COR-L47 (cell line): ENCODE results near the gene PPP1R11.

ENCODE experiments used
- DNase-seq: peaks from one replicate; lab custom pipeline; 2025; lab: John Stamatoyannopoulos, UW

Gene PPP1R11

DNA sequence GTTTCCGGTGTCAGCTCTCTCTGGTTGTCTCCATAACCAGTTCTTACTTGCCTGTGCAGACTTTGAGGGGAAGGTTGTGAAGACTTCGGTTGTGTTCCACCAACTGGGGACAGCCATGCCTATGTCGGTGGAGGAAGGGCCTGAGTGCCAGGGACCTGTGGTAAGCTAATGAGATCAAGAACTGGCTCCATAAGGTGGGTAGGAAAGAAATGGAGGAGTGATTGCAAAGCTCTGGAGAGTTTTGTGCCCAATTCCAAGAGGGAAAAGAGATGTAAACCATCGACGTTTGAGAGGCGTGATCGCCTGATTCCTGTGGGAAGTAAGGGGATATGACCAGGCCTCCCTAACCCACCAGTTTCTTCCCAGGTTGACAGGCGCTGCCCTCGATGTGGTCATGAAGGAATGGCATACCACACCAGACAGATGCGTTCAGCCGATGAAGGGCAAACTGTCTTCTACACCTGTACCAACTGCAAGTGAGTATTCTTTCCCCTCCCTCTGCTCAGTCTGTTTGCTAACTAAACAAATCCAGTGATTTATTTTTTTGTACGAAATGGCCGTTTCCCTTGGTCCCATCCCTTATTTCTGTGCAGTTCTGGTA, 5.0 kb upstream of the PPP1R11 start:
- no peak for DNase-seq

DNA sequence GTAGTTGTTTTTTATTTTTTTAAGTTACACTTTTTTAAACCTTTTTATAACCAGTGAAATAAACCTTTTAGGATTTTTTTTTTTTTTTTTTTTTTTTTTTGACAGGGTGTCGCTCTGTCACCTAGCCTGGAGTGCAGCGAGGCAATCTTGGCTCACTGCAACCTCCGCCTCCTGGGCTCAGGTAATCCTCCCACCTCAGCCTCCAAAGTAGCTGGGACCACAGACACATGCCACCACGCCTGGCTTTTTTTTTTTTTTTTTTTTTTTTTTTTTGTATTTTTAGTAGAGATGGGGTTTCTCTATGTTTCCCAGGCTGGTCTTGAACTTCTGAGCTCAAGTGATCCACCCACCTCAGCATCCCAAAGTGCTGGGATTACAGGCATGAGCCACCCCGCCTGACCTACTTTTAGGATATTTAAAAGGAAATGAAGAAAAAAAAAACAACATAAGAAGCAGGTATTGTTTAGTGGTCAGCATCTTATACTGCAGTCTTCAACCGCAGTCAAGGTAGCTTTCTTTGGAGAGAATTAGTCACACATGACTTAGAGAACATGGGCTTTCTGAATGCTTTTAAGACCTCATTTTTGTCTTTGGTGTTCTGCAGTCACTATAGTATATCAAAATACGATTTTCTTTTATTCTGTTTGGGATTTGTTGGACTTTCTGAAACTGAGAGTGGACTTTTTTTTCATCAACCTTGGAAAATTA, 4.4 kb upstream of the PPP1R11 start:
- no peak for DNase-seq

DNA sequence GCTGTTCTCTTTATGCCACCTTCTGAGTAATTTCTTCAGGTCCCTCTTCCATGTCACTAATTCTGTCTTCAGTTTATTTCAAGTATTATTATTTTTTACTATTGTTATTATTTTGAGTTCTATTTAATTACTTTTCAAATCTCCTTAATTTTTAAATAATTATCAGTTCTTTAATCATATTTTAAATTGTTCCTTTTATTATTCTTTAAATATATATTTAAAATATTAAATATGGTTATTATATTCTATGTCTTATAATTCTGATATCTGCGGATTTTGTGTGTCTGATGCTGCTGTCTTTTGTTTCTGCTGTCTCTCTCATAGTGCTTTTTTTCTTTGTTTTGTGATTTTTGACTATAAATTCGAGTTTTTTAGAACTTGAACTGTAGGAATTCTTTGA, 3.7 kb upstream of the PPP1R11 start:
- DNase-seq: no peak

GRCh38 chr6:30066082-30066481, 916 bp upstream of the PPP1R11 start:
- DNase-seq: no peak

DNA sequence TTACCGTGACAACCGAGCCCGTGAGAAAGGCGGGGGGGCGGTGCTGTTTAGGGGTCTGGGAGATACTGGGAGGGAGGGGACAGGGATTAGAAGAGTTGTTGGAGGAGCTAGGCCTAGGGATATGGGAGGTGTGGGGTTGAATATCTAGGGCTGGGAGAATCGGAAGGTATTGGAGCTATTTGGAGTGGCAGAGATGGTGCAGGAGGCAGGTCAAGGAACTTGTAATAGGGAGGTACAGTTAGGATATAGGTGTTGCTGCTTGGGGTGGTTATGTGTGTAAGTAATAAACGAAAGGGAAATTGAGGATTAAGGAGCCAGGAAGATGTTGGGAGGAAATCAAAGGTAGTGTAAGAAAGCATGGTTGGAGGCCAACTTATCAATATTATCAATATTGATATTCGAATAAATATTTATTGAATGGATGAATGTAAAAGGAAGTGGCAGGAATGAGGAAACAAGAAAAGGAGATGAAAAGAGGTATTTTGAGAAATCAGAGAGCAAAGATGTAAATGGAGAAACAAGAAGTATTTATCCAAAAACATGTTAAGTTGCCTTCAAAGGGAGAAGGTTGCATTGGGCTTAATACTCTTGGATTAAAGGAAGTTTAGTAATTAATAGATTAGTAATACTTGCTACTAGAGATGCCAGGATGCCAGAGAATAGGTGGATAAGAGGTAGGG, 602 bp downstream of the PPP1R11 start:
- peak; percentile 81 for DNase-seq

DNA sequence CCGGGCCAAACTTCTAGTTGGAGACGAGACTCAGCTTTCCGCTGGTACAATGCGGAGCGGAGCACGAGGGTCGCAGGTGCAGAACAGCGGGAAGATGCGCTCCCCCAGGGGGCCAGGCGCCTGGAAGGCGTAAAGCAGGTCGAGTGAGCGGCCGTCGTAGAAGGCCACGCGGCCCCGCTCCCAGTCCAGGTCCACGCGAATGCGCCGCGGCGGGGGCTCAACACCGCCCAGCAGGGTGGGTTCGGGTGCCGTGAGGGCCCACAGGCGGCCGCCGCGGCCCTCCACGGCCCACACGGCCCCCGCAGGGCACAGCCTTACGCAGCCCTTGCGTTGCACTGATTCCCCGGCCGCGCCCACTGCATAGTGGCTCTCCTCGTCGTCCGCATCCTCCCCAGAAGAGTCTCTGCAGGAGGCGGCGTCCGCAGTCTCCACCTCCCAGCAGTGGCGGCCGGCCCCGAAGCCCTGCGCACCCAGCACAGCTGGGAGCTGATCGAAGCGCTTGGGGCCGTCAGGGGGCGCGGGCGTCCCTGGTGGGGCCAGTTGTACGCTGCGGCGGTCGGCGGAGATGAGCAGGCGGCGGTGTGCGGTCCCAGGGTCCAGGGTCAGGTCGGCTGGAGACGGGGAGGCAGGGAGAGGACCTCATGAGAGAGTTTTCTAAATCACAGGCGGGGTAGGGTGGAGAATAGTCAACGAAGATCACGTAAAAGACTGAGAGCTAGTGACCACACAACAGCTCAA, 4.3 kb downstream of the PPP1R11 start:
- DNase-seq: no peak

GRCh38 chr6:30071858-30072257, 4.9 kb downstream of the PPP1R11 start:
- no peak for DNase-seq

DNA sequence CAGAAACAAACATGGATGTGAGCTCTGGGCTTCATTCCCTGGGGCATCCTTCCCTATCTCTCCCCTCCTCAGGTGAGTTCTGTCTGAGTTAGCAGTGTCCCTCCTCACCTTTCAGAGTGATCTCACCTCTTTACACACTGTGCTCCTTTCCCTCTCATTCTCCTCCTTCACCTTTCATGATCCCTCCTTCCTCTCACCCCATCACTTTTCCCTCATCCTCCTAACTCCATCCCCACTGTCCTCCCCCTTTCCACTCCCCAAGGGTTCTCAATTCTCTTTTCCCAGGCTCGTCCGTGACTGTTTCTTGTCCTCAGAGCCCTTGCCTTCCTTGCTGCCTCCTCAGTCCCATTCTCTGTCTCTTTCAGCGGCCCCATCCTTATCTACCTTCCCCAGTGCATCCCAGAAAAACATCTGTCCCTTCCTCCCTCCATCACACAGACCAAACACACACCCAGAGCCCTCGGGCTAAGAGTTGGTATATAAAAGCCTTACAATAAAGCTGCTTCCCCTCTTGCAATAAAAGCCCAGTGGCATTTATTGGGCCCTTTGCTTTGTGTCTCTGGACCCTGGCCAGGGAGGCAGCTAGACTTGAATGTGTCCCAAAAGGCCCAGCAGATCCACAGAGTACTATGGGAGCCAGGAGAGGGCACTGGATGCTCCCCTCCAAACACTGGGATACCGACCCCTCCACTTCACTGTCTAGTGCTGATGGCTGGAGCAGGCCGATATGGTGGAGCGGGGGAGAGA, 6.7 kb downstream of the PPP1R11 start:
- no peak for DNase-seq

GRCh38 chr6:30074331-30075093, 7.5 kb downstream of the PPP1R11 start:
- DNase-seq: no peak

DNA sequence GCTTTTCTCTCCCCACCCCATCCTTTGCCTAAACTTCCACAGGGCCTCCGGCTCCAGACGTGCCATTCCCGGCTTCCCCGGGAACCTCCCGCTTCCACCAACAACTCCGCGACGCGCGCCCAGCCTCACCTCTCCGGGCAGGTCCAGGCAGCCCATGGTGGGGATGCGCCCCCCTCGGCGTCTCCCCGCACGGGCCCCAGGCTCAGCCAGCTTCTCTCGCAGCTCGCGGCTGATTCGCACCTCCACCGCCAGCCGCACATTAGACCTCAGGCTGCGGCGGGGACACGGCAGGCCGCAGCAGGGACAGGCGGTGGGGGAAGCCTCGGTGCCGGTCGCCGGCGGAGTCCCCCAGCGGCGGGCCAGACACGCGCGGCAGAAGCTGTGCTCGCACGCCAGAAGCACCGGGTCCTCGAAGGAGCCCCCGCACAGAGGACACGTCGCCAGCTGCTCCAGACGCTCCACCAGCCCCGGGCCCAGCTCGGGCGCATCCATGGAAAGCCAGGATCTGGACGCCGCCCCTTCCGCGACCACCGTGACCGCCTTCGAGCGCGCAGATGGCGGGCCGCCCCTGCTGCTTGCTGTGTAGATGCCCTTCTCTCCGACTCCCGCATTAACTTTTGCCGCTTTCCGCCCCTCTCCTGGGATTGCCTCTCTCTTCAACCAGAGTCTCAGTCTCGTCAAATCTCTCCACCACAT, 8.2 kb downstream of the PPP1R11 start, which contains the start of gene RNF39:
RNF39 (minus strand) TSS at position 676 of the 696 bp plus-strand sequence; CDS start at position 492, 184 bp downstream.
- DNase-seq: no peak

GRCh38 chr6:30075790-30076732, 9.1 kb downstream of the PPP1R11 start:
- no peak for DNase-seq

- no peak for DNase-seq
Observed at GRCh38 chr6:30077218-30077617, 10.2 kb downstream of the PPP1R11 start.

GRCh38 chr6:30087876-30088275, 20.9 kb downstream of the PPP1R11 start:
- DNase-seq: no peak

DNA sequence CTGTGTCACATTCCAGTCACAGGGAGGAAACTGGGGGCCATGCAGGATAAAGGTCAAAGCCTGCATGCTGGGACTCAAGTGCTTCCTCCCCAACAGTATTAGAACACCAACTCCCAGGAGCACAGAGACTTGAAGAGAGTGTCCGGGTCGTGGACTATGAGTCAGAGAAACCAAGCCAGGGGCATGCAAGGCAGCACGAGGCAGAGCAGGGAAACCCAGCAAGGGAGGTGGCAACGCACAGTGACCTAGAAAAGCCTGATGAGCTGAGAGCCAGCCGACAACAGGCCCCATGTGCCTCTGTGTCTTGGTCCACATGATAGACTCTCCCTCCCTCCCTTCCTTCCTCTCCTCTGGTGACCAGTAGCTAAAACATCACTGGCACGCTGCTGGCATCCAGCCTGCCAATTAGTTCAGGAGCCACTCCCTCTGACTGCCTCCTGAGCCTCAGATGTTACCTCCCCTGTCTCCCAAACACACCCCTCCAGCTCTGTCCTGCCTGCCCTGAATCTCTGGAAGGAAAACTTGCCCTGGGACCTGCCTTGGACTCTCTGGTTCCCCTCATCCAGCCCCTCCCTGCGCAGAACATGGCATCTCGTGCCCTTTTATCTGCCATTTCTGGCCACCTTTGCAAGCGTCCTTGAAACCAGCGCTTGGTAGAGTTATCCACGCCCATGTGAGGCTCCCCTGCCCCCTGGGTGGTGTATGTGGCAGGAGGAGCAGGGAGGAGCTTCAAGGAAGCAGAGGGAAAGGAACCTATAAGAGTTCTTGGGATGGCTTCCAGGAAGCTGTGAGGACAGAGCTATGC, 24.8 kb downstream of the PPP1R11 start:
- DNase-seq: peak; percentile 43

GRCh38 chr6:30092852-30093543, 26.0 kb downstream of the PPP1R11 start:
- DNase-seq: no peak

DNA sequence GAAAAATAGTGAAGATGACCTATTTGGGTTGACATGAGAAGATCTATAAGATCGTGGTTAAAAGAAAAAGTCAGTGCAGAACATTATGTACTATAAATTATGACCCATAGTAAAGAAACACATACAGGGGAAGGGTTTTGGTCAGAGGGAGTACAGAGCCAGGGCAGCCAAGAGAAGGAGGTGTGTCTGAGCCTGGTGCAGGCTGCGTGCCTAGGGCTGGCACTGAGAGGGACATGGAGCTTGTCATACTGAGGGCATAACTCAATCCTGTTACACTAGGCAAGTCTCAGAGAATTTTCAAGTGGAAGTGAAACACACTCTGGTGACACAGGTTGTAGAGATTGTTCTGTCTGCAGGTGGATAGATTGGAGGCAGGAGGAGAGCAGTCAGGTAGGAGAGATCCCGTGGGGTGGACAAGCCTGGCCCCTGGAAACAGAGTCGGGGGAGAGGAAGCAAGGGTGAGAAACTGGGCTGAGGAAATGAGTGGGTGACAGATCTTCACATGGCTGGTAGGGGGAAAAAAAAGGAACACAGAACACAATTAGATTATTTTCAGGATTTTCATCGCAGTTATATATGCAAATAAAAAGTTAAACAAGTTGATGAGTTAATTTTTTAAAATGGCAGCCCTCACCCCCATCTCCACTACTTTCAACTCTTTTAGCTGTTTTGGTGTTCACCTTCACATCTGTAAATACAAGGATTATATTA, 27.1 kb downstream of the PPP1R11 start:
- DNase-seq: no peak

- DNase-seq: no peak
Observed at GRCh38 chr6:30096829-30097228, 29.8 kb downstream of the PPP1R11 start.
